Activated effector memory CD4-positive, alpha-beta T cell treated with Interleukin-2 at 50 U/mL for 16 hours (primary cell): Measurements from ENCODE around the gene TECPR1.

Experiments
- DNase-seq: peaks from one replicate; pipeline ENCODE4 v3.0.0-alpha.2; 2020

TECPR1 gene

GRCh38 chr7:98209166-98209920, 42.7 kb downstream of the TECPR1 start:
- DNase-seq: no peak

DNA sequence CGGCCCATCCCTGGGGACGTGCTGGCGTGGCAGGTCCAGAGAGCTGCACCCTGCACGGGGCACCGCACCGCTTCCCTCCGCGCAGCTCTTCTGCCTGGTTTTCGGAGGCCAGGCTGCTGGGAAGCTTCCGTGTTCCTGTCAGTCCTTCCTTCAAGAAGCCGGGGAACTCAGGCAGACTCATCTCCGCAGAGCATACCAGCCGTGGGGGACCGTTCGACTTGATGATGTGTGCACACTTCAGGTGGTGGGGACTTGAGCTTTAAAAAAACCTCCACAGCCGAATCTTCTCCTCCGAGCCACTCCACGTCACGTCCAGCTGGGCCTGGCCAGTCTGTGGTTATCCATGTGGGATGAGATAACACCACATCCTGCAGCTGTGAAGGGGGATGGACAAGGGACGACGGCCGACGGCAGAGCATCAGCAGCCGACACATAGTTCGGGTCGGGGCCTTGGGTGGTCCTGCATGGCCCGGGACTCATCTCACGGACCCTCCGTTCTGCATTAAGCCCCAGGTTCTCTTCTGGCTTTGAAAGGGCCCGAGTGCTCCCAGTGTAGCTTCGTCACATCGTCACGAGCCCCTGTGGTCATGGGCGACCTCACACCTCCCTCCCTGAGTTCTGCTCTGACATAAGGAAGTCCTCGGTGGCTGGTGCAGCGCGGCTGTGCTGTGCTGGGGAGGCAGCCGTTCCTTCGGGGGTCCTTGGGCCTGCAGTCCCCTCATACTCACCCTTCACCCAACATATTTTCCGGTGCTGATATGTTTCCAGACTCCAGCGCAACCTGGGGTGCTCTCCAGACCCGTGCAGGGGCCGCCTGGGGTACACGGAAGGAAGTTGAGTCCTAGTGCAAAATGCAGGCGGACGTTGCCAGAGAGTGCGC, 45.3 kb downstream of the TECPR1 start:
- DNase-seq: no peak

DNA sequence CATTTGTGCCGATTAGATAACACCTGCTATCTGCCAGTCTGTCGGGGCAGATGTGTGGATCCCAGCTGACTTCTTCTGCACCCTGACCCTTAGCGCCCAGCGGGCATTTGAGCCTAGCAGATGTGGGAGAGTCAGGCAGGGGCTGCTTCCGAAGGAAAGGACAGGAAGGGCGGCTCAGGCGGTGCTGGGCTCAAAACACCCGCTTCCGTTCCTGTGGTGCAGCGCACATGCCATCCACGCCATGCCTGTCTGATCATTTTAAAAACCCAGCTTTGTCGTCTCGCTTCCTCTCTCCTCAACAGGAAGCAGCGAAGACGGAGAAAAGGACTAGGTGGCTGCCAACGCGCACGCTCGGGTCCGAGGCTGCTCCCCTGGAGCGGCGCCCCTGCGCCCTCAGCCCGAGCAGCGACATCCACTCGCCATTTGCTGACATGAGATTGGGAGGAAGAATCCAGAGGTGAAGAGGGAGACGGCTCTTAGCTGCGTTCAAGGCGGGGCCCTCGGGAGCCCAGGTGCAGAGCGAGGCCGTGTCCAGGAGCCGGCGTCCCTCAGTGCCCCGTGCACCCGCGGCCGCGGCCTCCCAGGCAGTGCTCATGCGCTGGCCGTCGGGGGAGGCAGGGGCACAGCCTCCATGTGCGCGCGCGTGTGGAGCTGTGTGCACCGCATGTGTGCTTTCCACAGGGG, 46.7 kb downstream of the TECPR1 start:
- DNase-seq: no peak

DNA sequence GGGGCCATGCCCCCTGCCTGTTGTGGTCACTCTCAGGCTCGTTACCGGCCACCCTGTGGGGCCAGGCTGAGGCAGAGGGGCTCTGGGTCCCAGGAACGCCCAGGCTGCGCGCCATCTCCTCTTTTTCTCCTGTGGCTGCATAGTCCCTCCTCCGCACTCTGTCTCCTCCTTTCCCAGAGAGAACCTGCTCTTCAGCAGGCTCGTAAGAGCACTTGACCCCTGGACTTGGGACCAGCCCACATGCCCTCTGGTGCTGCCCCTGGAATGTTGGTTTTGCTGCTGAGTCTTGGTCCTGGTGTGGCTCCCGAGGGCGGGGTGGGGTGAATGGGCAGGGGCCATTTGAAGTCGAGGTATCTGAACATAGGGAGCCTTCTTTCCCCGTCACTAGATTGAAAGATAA, 47.4 kb downstream of the TECPR1 start:
- no peak for DNase-seq

DNA sequence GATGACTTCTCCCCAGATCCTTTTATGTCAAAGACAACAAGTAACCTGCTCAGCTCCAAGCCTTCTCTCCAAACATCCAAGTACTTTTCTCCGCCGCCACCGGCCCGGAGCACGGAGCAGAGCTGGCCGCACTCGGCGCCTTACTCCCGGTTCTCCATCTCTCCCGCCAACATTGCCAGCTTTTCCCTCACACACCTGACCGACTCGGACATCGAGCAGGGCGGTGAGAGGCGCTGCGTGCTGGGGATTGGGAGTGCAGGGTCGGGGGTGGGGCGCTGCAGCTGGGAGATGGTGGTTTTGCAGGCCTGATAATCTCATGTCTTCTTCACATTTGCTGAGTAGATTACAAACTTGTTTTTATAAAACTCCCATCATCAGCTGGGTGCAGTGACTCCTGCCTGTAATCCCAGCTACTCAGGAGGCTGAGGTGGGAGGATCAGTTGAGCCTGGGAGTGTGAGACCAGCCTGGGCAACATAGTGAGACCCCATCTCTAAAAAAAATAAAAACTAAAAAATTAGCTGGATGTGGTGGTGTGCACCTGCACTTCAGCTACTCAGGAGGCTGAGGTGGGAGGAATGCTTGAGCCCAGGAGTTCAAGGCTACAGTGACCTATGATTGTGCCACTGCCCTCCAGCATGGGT, 47.9 kb downstream of the TECPR1 start:
- no peak for DNase-seq

DNA sequence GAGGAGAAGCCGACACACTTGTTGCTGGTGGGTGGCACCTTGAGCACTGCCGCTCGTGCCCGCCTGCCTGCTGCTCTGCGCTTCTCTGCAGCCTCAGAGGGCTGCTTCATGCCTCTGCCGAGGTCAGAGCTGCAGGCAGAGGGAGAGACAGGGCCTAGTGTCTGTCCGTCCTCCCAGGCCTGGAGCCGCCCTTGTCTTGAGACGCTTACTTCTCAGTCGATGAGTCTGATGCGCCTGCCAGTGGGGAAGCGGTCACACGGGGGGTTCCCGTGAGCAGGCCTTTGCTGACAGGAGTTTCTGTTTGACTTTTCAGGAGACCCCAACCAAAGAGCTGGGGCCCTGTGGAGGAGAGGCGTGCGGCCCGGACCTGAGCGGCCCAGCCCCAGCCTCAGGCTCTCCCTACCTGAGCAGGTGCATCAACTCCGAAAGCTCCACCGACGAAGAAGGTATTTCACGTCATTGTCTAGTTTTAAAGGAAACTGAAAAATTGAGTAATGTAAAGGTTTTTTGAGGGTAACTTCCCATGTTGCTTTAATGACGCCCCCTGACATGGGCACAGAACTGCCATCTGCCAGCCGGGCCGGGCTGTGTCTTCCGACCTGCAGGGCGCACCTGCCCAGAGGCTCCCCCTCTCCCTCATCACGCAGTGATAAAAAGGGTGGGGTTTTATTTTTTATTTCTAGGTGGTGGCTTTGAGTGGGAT, 48.6 kb downstream of the TECPR1 start:
- DNase-seq: no peak

GRCh38 chr7:98202367-98203195, 49.5 kb downstream of the TECPR1 start:
- DNase-seq: peak; percentile 50

GRCh38 chr7:98200364-98200763, 51.7 kb downstream of the TECPR1 start:
- DNase-seq: no peak

- DNase-seq: no peak
These were observed 52.9 kb downstream of the TECPR1 start for GRCh38 chr7:98199131-98199530.

- no peak for DNase-seq
These were observed 55.1 kb downstream of the TECPR1 start for GRCh38 chr7:98196706-98197605.

GRCh38 chr7:98194672-98195457, 57.2 kb downstream of the TECPR1 start:
- no peak for DNase-seq

DNA sequence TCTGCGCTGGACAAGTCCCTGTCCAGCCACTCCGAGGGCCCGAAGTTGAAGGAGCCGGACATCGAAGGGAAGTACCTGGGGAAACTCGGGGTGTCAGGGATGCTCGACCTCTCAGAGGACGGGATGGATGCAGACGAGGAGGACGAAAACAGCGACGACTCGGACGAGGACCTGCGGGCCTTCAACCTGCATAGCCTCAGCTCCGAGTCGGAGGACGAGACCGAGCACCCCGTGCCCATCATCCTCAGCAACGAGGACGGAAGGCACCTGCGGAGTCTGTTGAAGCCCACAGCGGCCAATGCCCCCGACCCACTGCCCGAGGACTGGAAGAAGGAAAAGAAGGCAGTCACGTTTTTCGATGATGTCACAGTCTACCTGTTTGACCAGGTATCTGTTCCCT, 57.8 kb downstream of the TECPR1 start:
- no peak for DNase-seq

- no peak for DNase-seq
These were observed 58.4 kb downstream of the TECPR1 start for GRCh38 chr7:98193474-98194180.

DNA sequence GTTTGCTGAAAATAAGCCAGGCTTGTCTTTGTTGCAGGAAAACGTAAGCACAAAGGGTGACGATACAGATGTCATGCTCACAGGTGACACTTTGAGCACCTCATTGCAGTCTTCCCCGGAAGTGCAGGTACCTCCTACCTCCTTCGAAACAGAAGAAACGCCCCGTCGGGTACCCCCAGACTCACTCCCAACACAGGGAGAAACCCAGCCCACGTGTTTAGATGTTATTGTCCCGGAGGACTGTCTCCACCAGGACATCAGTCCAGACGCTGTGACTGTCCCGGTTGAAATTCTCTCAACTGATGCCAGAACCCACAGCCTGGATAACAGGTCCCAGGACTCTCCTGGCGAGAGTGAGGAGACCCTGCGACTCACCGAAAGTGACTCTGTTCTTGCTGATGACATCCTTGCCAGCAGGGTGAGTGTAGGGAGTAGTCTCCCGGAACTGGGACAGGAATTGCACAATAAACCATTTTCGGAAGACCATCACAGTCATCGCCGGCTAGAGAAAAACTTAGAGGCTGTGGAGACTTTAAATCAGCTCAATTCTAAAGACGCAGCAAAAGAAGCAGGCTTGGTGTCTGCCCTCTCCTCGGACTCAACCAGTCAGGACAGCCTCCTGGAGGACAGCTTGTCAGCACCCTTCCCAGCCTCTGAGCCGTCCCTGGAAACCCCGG, 59.1 kb downstream of the TECPR1 start:
- DNase-seq: no peak

GRCh38 chr7:98191668-98192431, 60.2 kb downstream of the TECPR1 start:
- no peak for DNase-seq

GRCh38 chr7:98189559-98189958, 62.5 kb downstream of the TECPR1 start:
- no peak for DNase-seq

DNA sequence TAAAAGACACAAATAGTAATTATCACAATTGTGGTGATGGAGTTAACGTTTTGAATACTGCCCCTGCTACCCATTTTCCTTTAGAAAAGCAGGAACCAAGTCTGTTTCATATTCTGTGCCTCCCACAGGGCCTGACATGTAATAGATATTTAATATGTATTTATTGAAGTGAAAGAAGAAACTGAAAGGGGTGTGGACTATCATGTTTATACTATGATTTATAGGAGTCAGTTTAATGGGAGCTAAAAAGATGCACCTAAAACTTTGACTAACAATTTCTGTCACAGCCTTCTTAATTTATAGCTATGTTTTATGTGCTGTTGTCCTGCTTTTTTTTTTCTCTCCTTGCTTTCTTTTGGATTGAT, 64.9 kb downstream of the TECPR1 start:
- DNase-seq: no peak
